Measurements from ENCODE around the gene EVC. TPM values are rescaled to one million over a fixed set of nuclear protein-coding genes. Genes with fewer than 3 reads are reported as not detected.

EVC gene
- total and polyA plus RNA-seq, 4 donors = 2.9 to 40.8 (median 13.6) TPM

GRCh38 chr4:5845035-5845905, 134.3 kb downstream of the EVC start:
- ATAC-seq (ENCODE audit: insufficient read depth, low FRiP score) (no peak), DNase-seq (peak in 1 of 3 donors; percentile 34)
- H3K9me3 ChIP-seq (ENCODE audit: control insufficient read depth in 4 of 4, insufficient read depth in 3 of 4, low read length in 3 of 4) = peaks cover 0 to 3% (median 0%) of the 10 kb centered on the region in 4 donors
- H3K36me3 ChIP-seq (ENCODE audit: control insufficient read depth in 4 of 4, insufficient read depth in 4 of 4, low read length in 4 of 4) = peaks cover 0 to 10% (median 5%) of the 10 kb centered on the region in 4 donors
- peaks cover 0 to 26% (median 9%) of the 10 kb centered on the region in 5 donors for H3K4me1 ChIP-seq (ENCODE audit: control insufficient read depth in 5 of 5, insufficient read depth in 5 of 5, low read length in 5 of 5)
- no peak overlapping the region for H3K9ac ChIP-seq (ENCODE audit: insufficient read depth in 1 of 2, low read length in 2 of 2)
- 67 to 75% methylated on average over 13 of the region's 13 CpGs for WGBS, 2 donors
- TF ChIP-seq CTCF (IDR thresholded peaks at IDR 0.05; ENCODE audit: control extremely low read depth, extremely low read depth) = no peak
- H3K27ac ChIP-seq (ENCODE audit: low read depth in 1 of 2, low read length in 1 of 2) = no peak overlapping the region
- no peak overlapping the region for H3K4me3 ChIP-seq
- H3K27me3 ChIP-seq (ENCODE audit: control insufficient read depth in 3 of 3, insufficient read depth in 3 of 3, low read length in 2 of 3) = peaks cover 0 to 2% (median 0%) of the 10 kb centered on the region in 3 donors

GRCh38 chr4:5851637-5852301, 140.8 kb downstream of the EVC start:
- H3K36me3 ChIP-seq (ENCODE audit: control insufficient read depth in 4 of 4, insufficient read depth in 4 of 4, low read length in 4 of 4) = peaks cover 0 to 6% (median 3%) of the 10 kb centered on the region in 4 donors
- 70% methylated on average over 4 of the region's 4 CpGs for WGBS, 2 donors
- no peak overlapping the region for H3K4me3 ChIP-seq
- H3K27me3 ChIP-seq (ENCODE audit: control insufficient read depth in 3 of 3, insufficient read depth in 3 of 3, low read length in 2 of 3) = no peaks in the 10 kb centered on the region
- no peak for TF ChIP-seq CTCF (IDR thresholded peaks at IDR 0.05; ENCODE audit: control extremely low read depth, extremely low read depth)
- no peaks in the 10 kb centered on the region for H3K4me1 ChIP-seq (ENCODE audit: control insufficient read depth in 5 of 5, insufficient read depth in 5 of 5, low read length in 5 of 5)
- no peak for DNase-seq
- H3K9ac ChIP-seq (ENCODE audit: insufficient read depth in 1 of 2, low read length in 2 of 2) = no peak overlapping the region
- ATAC-seq (ENCODE audit: insufficient read depth, low FRiP score) = no peak
- H3K27ac ChIP-seq (ENCODE audit: low read depth in 1 of 2, low read length in 1 of 2) = no peak overlapping the region
- H3K9me3 ChIP-seq (ENCODE audit: control insufficient read depth in 4 of 4, insufficient read depth in 3 of 4, low read length in 3 of 4) = no peaks in the 10 kb centered on the region

DNA sequence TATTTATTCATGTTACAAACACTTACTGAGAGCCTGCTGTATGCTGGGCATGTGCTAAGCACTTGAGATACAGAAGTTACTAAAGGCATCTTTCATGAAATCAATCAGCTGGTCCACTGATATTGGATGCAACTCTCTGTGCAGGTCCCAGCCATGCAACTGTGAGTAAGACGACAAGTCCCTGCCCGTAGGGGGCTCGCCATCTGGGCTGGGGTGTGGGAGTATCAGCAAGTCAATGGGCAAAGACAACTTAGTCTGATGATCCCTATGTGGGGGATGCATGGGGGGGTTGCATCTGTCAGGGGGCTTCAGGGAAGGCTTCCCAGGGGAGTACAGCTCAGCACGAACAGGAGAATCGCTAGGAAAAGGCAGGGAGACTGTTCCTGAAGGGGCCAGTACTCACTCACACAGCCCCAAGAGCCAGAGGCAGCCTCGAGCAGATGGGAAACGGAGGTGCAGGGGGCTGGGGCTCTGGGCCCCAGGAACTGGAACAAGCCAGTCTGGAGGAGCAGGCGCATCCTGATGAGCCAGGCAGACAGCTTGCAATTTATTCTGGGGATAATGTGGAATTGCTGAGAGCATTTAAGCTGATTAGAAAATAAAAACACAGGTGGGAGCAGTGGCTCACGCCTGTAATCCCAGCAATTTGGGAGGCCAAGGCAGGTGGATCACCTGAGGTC, 141.7 kb downstream of the EVC start:
- H3K9me3 ChIP-seq (ENCODE audit: control insufficient read depth in 4 of 4, insufficient read depth in 3 of 4, low read length in 3 of 4) = no peaks in the 10 kb centered on the region
- WGBS, 2 donors = 83 to 84% methylated on average over 9 of the region's 9 CpGs
- no peaks in the 10 kb centered on the region for H3K4me1 ChIP-seq (ENCODE audit: control insufficient read depth in 5 of 5, insufficient read depth in 5 of 5, low read length in 5 of 5)
- H3K36me3 ChIP-seq (ENCODE audit: control insufficient read depth in 4 of 4, insufficient read depth in 4 of 4, low read length in 4 of 4) = peaks cover 0 to 12% (median 3%) of the 10 kb centered on the region in 4 donors
- H3K27ac ChIP-seq (ENCODE audit: low read depth in 1 of 2, low read length in 1 of 2) = no peak overlapping the region
- TF ChIP-seq CTCF (IDR thresholded peaks at IDR 0.05; ENCODE audit: control extremely low read depth, extremely low read depth) = no peak
- no peaks in the 10 kb centered on the region for H3K27me3 ChIP-seq (ENCODE audit: control insufficient read depth in 3 of 3, insufficient read depth in 3 of 3, low read length in 2 of 3)
- no peak overlapping the region for H3K4me3 ChIP-seq
- no peak for ATAC-seq (ENCODE audit: insufficient read depth, low FRiP score)
- H3K9ac ChIP-seq (ENCODE audit: insufficient read depth in 1 of 2, low read length in 2 of 2) = no peak overlapping the region
- no peak for DNase-seq

Data from lung (tissue), 12 donors.